Naive thymus-derived CD8-positive, alpha-beta T cell (primary cell): ENCODE measurements around the gene RGS14. TPM values are rescaled to one million over a fixed set of nuclear protein-coding genes. Genes with fewer than 3 reads are reported as not detected.

ENCODE experiments used
- ATAC-seq, 2 donors: fragments of 150-1000 bp; cut with Tn5 transposase in 1 of 2; sonication (Bioruptor Pico), chemical (Tn5 transposase) in 1 of 2; 1 replicate in 1 of 2; 2 replicates in 1 of 2; pipeline ENCODE4 v1.10.0; 2021; ENCODE audit warnings: mild to moderate bottlenecking in 2 of 2, moderate library complexity in 2 of 2
- POLR2A ChIA-PET: fragments of 350-600 bp; sonication (Branson Sonifier 250); formaldehyde crosslinking; loops from one replicate; lab custom pipeline; 2021; ENCODE audit warnings: antibody characterized with exemption; lab: Charles Lee
- DNase-seq, 10 donors: peaks; one replicate each; pipeline versions ENCODE4 v3.0.0 to v3.0.0-alpha.2; 2020 to 2022
- H3K27ac Mint-ChIP-seq, 10 donors: one replicate each; pipeline ENCODE4 v1.8.0; 2020 to 2022; ENCODE audit warnings: mild to moderate bottlenecking in 10 of 10, mixed read lengths in 10 of 10, moderate library complexity in 4 of 10, inconsistent platforms in 1 of 10
- H3K27me3 Mint-ChIP-seq, 5 donors: one replicate each; pipeline ENCODE4 v1.8.0; 2021 to 2022; ENCODE audit warnings: mixed read lengths in 5 of 5
- H3K36me3 Mint-ChIP-seq, 3 donors: one replicate each; pipeline ENCODE4 v1.8.0; 2020 to 2022; ENCODE audit warnings: mixed read lengths in 3 of 3, mild to moderate bottlenecking in 2 of 3, inconsistent platforms in 1 of 3
- H3K4me1 Mint-ChIP-seq, 4 donors: one replicate each; pipeline ENCODE4 v1.8.0; 2021 to 2022; ENCODE audit warnings: mixed read lengths in 4 of 4
- H3K4me3 Mint-ChIP-seq, 10 donors: one replicate each; pipeline ENCODE4 v1.8.0; 2020 to 2022; ENCODE audit warnings: mild to moderate bottlenecking in 10 of 10, mixed read lengths in 10 of 10, moderate library complexity in 6 of 10, inconsistent platforms in 1 of 10
- H3K9me3 Mint-ChIP-seq, 9 donors: one replicate each; pipeline ENCODE4 v1.8.0; 2020 to 2022; ENCODE audit warnings: mixed read lengths in 9 of 9, mild to moderate bottlenecking in 3 of 9, inconsistent platforms in 1 of 9, moderate library complexity in 1 of 9
- polyA plus RNA-seq, 3 donors: library from polyadenylated mRNA; unstranded; fragments of 300-500 nt; fragmentation: Illumina TruSeq; gene quantifications; one replicate each; pipeline ENCODE4 v1.2.3, GENCODE V29; 2021
- total RNA-seq, 8 experiments: library from RNA in 2 of 8; stranded (reverse) in 2 of 8; gene quantifications; one replicate each; pipeline ENCODE4 v1.2.3 and lab custom pipeline; 2021 to 2026

The RGS14 gene
- total and polyA plus RNA-seq, 5 experiments from 2014 or later: 40.9 to 122 (median 89.3) TPM

DNA sequence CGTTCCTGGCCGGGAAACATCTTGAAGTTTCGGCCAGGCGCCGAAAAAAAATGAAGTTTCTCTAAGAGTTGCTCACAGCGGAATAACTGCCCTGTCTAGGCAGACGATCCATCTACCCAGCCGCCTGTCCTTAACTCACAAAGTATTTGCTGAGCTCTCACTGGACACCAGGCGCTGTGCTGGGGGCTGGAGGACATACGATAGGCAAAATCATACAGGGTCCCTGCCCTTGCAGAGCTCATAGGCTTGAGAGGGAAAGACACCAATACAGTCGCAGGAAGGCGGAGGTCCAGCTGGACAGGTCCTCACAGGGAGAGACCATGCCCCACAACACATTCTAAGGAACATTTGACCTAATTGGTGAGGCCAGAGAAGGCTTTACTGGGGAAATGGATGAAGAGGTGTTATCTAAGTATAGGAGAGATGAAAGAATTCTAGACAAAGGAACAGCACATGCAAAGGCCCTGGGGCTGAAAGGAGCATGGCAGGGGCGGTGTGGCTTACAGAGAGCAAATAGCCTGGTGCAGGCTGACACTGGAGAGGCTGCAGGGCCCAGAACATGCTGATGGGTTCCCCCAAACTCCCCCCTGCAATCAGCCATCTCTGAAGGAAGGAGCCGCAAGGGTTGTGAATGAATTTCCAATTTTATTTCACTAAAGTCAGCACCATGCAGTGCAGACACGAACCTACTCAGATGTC is 44.0 kb upstream of the RGS14 start:
- H3K4me3 Mint-ChIP-seq: no peak overlapping the region
- POLR2A ChIA-PET: interaction anchor here (0.5 to 0.6 kb wide), 2 partner anchors 19 to 198 kb away, joined by 3 to 4 read pairs; no protein-coding TSS in a partner anchor
- no peaks in the 10 kb centered on the region for H3K9me3 Mint-ChIP-seq
- H3K27ac Mint-ChIP-seq: no peak overlapping the region
- peaks cover 13 to 43% (median 32%) of the 10 kb centered on the region in 4 donors for H3K4me1 Mint-ChIP-seq
- no peak for ATAC-seq
- no peaks in the 10 kb centered on the region for H3K36me3 Mint-ChIP-seq
- no peak for DNase-seq
- peaks cover 0 to 4% (median 0%) of the 10 kb centered on the region in 5 donors for H3K27me3 Mint-ChIP-seq

DNA sequence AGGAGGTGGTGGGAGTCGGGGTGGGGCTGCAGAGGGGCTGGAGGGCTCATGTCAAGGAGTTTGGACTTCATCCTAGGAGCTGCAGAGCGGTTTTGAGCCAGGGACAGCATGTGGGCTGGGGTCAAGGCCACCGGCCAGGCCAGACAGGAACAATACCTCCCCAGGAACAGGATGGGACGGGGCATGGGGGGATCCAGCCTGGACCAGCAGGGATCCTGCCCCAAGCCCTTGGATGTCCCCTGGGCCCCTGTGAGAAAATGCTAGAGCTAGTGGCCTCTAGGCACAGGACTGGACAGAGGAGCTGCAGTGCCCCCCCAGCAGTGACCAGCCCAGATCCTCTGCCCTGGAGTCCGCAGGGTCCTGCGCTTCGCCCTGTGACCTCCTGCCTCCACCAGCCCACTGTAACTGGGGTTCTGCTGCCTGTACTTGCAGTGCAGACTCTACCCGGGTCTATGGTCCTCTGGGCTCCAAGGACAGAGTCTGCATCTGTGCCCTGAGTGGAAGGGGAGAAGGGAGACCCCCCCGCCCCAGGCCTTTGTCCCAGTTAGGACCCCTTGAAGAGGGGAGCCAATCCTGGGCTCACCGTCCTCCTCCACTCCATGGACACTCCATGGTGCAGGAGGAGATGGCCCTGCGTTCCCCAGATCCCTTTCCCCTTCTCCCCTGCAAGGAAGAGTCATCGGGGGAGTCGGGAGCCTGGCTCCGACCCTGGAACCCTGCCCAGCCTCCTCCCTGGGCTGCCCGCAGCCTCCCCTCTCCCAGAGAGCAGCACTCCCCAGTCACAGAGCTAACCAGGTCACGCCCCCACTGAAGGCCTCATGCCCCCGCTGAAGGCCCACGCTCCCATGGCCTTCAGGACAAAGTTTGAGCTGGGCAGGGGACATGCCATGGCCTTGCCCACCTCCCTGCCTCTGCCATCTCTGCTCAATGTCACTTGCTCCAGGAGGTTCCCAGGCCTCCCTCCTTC is 43.1 kb upstream of the RGS14 start:
- no peaks in the 10 kb centered on the region for H3K9me3 Mint-ChIP-seq
- peak overlapping the region in 1 of 10 donors; percentile 41 for H3K27ac Mint-ChIP-seq
- H3K36me3 Mint-ChIP-seq: peaks cover 0 to 4% (median 0%) of the 10 kb centered on the region in 3 donors
- H3K27me3 Mint-ChIP-seq: peaks cover 0 to 4% (median 0%) of the 10 kb centered on the region in 5 donors
- ATAC-seq (no peak), DNase-seq (no peak)
- peaks cover 13 to 35% (median 31%) of the 10 kb centered on the region in 4 donors for H3K4me1 Mint-ChIP-seq
- H3K4me3 Mint-ChIP-seq: peak overlapping the region in 1 of 10 donors; percentile 47
- POLR2A ChIA-PET: interaction anchor here (2.2 kb wide), 1 partner anchor 141 kb away, joined by 5 read pairs; no protein-coding TSS in a partner anchor

DNA sequence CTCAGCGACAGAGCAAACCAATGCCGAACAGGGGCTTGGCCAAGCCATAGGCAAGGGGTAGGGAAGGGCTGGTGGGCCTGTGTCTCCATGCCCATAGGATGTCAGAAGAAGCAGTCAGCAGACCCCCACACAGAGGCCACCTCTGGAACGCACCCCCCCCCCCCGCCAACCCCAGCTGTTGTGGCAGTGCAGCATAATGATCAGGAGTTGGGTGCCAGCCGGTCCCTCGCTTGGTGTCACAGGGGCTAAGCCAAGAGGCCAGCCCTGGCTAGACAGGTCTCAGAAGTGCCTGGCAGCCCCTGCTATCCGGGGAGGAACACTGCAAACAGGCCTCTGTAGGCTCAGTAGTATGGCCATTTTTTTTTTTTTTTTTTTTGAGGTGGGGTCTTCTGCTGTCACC is 42.3 kb upstream of the RGS14 start:
- no peak for DNase-seq
- POLR2A ChIA-PET: interaction anchor here (0.7 to 2.2 kb wide), 2 partner anchors 140 to 840 kb away, joined by 3 to 5 read pairs; no protein-coding TSS in a partner anchor
- no peak for ATAC-seq

DNA sequence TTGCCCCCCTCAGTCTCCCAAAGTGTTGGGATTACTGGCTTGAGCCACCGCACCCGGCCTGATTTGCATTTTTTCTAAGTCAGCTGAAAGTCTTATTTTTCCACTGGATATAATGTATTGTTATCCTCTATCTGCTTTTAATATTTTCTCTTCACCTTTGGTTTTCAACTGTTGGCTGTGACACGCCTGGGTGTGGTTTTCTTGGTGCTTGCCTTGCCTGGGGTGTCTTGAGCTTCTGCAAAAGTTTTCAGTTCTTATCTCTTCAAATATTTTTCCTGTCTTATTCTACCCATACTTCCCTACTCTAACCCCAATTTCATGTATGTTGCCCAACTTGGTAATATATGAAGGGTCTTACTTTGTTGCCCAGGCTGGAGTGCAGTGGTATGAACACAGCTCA is 41.7 kb upstream of the RGS14 start:
- POLR2A ChIA-PET: interaction anchor here (0.7 to 2.2 kb wide), 5 partner anchors 12 to 839 kb away, joined by 3 to 7 read pairs (median 3); no protein-coding TSS in a partner anchor
- Mint-ChIP-seq H3K36me3 (peaks cover 0 to 4% (median under 1%) of the 10 kb centered on the region in 3 donors), H3K27me3 (peaks cover 0 to under 1% (median 0%) of the 10 kb centered on the region in 5 donors), H3K27ac (peak overlapping the region in 2 of 10 donors; percentile 16 to 37), H3K4me1 (peaks cover 12 to 33% (median 31%) of the 10 kb centered on the region in 4 donors), H3K4me3 (peak overlapping the region in 1 of 10 donors; percentile 34), H3K9me3 (no peaks in the 10 kb centered on the region)
- DNase-seq: no peak
- ATAC-seq: no peak

More for the DNA sequence above, 42.3 kb upstream of the RGS14 start:
- Mint-ChIP-seq H3K4me3 (no peak overlapping the region), H3K9me3 (no peaks in the 10 kb centered on the region), H3K36me3 (peaks cover 0 to 4% (median 0%) of the 10 kb centered on the region in 3 donors), H3K27ac (no peak overlapping the region), H3K27me3 (peaks cover 0 to 4% (median 0%) of the 10 kb centered on the region in 5 donors), H3K4me1 (peaks cover 17 to 37% (median 34%) of the 10 kb centered on the region in 4 donors)

DNA sequence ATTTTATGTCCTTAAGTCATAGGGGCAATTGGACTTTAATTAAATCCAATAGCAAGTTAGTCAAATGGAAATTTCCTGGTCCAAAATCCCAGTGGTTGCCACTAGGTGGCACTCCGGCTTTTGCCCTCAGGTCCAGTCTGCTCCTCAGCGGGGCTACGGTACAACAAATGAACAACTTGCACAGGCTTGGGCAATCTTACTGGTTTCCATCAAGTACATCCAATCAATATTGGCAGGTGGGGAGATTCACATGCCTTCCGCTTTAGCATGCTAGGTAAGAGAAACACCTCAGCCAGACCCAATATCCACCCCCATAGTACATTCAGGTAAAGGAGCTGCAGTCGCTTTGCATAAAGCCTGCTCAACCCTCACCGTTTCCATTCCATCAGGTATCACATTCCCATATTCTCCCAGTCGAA is 39.8 kb upstream of the RGS14 start:
- POLR2A ChIA-PET: interaction anchor here (0.7 to 1.5 kb wide), 6 partner anchors 9 to 119 kb away, joined by 3 to 9 read pairs (median 4); partner anchors contain the start of genes LMAN2, PRELID1 and RAB24
- ATAC-seq: peak; percentile 69 to 84
- no peaks in the 10 kb centered on the region for H3K27me3 Mint-ChIP-seq

DNA sequence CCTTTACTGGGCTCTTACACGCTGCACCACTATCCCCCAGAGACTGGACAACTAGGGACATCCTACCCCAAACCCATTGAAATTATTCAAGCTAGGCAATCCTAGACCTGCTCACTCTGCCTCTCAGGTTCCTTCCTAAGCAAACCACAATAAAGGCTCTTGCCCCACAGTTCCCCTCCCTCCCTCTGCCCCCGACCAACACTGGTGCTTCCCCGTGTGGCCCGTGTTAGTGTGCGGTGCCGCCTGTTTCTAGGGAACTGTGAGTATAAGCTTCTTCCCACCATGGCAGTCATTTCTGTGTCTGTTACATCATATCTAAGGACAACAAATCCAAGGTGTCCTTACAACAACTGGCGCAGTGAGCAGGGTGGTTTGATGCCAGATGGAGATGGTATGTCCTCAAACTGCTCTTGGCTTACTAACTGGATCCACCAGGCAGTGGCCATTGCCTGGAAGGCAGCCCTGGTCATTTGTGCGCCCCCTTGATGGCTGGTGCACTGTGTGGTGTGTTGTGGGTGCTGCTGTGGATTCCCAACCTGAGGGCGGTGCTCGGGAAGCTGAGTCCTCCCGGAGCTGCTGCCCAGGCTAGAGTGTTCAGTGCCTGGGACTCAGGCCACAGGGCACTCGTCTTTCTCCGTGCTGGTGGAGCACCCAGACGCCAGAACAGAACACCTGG is 37.7 kb upstream of the RGS14 start:
- Mint-ChIP-seq H3K4me3 (peak overlapping the region in 1 of 10 donors; percentile 16), H3K27ac (peak overlapping the region in 3 of 10 donors; percentile 11 to 52 (median 21))
- POLR2A ChIA-PET: interaction anchor here (1.4 to 1.9 kb wide), 2 partner anchors 49 to 51 kb away, joined by 3 to 12 read pairs; no protein-coding TSS in a partner anchor

More for the DNA sequence above, 39.8 kb upstream of the RGS14 start:
- H3K9me3 Mint-ChIP-seq: no peaks in the 10 kb centered on the region
- H3K36me3 Mint-ChIP-seq: peaks cover 0 to 7% (median 6%) of the 10 kb centered on the region in 3 donors
- H3K4me1 Mint-ChIP-seq: peaks cover 15 to 24% (median 20%) of the 10 kb centered on the region in 4 donors
- H3K4me3 Mint-ChIP-seq: peak overlapping the region in 1 of 10 donors; percentile 4
- H3K27ac Mint-ChIP-seq: no peak overlapping the region
- DNase-seq: peak; percentile 54 to 84 (median 70)

DNA sequence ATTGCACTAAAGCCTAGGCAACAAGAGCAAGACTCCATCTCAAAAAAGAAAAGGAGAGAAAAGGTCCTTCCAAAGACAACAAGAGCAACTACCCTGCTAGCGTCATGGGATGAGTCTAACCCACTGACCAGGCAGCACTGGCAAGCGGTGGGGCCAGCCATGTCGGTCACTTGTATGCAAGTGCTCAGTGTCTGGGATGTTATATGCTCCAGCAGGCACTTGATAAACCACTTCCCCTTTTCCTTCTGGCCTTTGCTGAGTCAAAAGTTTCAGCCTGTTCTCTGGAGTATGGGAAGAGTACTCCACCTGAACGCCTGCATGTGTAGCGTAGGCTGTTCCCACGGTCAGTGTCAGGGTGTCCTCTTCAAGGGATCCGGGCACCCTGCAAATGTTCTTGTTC is 36.8 kb upstream of the RGS14 start:
- DNase-seq: no peak
- Mint-ChIP-seq H3K27ac (no peak overlapping the region), H3K27me3 (no peaks in the 10 kb centered on the region), H3K4me3 (no peak overlapping the region), H3K9me3 (no peaks in the 10 kb centered on the region), H3K36me3 (peaks cover 0 to 11% (median 7%) of the 10 kb centered on the region in 3 donors), H3K4me1 (peaks cover 14 to 27% (median 23%) of the 10 kb centered on the region in 4 donors)
- ATAC-seq: no peak
- POLR2A ChIA-PET: interaction anchor here (1.4 to 1.9 kb wide), 2 partner anchors 48 to 50 kb away, joined by 3 to 12 read pairs; no protein-coding TSS in a partner anchor

More for the DNA sequence above, 37.7 kb upstream of the RGS14 start:
- ATAC-seq (peak; percentile 41 to 80), DNase-seq (no peak)
- peaks cover 0 to 11% (median 7%) of the 10 kb centered on the region in 3 donors for H3K36me3 Mint-ChIP-seq
- H3K4me1 Mint-ChIP-seq: peaks cover 14 to 27% (median 22%) of the 10 kb centered on the region in 4 donors
- no peaks in the 10 kb centered on the region for H3K9me3 Mint-ChIP-seq
- no peaks in the 10 kb centered on the region for H3K27me3 Mint-ChIP-seq

DNA sequence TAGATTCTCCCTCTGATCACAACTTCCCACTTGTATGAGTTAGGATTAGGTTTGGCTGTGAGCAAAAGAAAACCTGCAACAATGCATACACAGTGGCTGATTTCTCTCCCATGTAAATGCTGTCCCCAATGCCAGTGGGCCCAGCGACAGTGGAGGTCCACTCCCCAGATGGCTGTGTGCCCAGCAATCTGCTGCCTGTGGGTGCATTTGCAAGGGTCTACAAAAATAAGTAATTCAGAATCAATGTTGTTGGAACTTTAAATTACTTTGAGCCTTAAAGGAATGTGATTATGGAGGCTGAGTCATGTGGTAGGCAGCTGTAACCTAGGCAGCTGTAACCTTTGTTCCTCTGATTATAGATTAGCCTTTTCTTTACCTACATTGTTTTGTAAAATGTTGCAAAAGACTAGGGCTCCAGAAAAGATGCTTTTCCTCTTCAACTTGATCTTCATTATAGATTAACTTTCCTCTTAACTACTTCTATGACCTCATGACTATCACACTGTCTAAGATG is 31.8 kb upstream of the RGS14 start:
- POLR2A ChIA-PET: no interaction called here
- Mint-ChIP-seq H3K4me3 (no peak overlapping the region), H3K9me3 (no peaks in the 10 kb centered on the region), H3K27ac (peak overlapping the region in 4 of 10 donors; percentile 21 to 90 (median 30)), H3K27me3 (no peaks in the 10 kb centered on the region), H3K4me1 (peaks cover 4 to 31% (median 13%) of the 10 kb centered on the region in 4 donors), H3K36me3 (peaks cover 0 to 37% (median 3%) of the 10 kb centered on the region in 3 donors)
- no peak for ATAC-seq
- no peak for DNase-seq

DNA sequence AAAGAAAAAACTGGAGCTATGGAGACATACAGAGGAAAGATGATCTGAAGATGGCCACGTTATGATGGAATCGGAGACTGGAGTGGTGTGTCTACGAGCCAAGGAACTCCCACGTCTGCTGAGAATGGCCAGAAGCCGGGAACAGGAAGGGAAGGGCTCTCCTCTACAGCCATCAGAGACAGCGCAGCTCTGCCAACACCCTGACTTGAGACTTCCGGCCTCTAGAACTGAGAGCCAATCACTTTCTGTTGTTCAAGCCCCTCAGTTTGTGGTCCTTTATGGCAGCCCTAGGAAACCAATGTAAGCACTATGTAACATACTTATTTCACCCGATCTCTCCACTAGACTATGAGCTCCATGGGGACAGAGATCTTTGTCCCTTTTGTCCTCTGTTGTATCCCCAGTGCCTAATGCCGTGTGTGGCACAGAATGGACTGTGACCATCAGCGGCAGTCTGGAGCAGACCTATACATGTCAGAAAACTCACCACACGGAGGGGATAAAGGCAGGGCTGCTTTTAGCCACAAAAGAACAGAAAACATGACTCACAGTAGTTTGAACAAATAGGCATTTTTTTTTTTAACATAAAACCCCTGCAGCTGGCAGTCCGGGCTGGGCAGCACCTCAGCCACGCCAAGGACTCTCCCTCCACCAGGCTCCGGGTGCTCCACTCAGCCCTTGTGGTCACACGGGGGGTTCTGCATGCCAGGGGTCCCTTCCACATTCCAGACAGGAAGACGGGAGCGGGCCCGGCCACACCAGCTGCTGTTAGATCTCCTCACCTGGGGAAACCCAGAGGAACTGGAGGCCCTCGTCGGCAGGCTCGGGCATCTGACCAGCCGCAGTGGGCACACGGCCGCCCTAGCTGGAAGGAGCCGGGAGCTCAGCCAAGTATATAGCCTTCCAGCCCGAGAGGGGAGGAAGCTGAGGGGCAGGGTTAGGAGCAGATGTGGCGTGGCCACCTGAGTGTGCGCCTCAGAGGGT is 29.9 kb upstream of the RGS14 start:
- DNase-seq (peak in 1 of 10 donors; percentile 29), ATAC-seq (peak; percentile 79 to 92)
- H3K27ac Mint-ChIP-seq: peak overlapping the region; percentile 61 to 96 (median 90)
- H3K4me1 Mint-ChIP-seq: peaks cover 3 to 40% (median 16%) of the 10 kb centered on the region in 4 donors
- no peaks in the 10 kb centered on the region for H3K9me3 Mint-ChIP-seq
- H3K36me3 Mint-ChIP-seq: peaks cover 0 to 40% (median 0%) of the 10 kb centered on the region in 3 donors
- no peaks in the 10 kb centered on the region for H3K27me3 Mint-ChIP-seq
- POLR2A ChIA-PET: interaction anchor here (0.8 to 1.2 kb wide), 5 partner anchors 25 to 120 kb away, joined by 3 to 5 read pairs (median 4); partner anchors contain the start of genes PRELID1, RAB24 and RGS14
- H3K4me3 Mint-ChIP-seq: peak overlapping the region; percentile 27 to 79 (median 60)

DNA sequence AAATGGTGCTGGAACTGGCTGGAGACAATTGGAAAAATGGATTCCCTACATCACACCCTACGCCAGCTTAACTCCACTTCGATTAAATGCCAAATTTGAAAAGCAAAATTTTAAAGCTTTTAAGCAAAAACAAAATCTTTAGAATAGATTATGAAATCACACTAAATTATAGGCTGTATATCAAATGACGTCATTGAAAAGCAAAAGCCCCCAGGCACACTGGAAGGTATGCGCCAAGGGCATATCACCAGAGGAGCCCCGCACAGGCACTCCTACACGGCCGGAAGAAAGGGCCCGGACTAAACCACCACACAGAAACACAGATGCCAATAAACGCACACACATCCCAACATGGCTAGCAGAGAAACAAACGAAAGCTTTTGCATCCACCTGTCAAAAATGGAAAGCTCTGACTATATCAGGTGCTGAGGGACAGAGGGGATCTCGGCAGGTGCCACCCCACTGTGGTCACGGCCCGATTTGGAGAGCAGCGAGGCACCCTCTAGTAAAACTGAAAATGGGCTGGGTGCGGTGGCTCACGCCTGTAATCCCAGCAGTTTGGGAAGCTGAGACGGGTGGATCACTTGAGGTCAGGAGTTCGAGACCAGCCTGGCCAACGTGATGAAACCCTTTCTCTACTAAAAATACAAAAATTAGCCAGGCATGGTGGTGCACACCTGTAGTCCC is 29.0 kb upstream of the RGS14 start:
- DNase-seq (no peak), ATAC-seq (no peak)
- H3K9me3 Mint-ChIP-seq: no peaks in the 10 kb centered on the region
- H3K27ac Mint-ChIP-seq: no peak overlapping the region
- peaks cover 0 to 49% (median 4%) of the 10 kb centered on the region in 3 donors for H3K36me3 Mint-ChIP-seq
- H3K4me1 Mint-ChIP-seq: peaks cover 3 to 42% (median 18%) of the 10 kb centered on the region in 4 donors
- POLR2A ChIA-PET: interaction anchor here (0.8 kb wide), 1 partner anchor 119 kb away, joined by 4 read pairs; no protein-coding TSS in a partner anchor
- H3K27me3 Mint-ChIP-seq: no peaks in the 10 kb centered on the region
- H3K4me3 Mint-ChIP-seq: no peak overlapping the region
